ENCODE data around the gene TGM2.

DNA sequence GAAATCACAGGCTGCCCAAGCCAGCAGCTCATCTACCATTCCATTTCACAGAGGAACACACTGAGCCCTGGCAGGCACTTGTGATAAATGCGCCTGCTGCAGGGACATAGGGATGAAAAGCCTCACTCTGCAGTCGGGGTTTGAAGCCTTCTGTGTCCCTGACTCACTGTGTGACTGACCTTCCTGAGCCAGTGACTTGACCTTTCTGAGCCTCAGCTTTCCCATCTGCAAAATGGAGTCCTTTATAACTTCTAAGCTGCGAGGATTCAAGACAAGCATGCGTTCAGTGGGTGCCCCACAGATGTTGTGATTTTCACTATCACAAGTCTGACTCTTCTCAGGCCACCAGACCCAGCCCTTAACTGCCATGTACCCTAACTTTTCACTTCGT lies 5.5 kb downstream of the TGM2 start:
- TF ChIP-seq, protein P1, sequence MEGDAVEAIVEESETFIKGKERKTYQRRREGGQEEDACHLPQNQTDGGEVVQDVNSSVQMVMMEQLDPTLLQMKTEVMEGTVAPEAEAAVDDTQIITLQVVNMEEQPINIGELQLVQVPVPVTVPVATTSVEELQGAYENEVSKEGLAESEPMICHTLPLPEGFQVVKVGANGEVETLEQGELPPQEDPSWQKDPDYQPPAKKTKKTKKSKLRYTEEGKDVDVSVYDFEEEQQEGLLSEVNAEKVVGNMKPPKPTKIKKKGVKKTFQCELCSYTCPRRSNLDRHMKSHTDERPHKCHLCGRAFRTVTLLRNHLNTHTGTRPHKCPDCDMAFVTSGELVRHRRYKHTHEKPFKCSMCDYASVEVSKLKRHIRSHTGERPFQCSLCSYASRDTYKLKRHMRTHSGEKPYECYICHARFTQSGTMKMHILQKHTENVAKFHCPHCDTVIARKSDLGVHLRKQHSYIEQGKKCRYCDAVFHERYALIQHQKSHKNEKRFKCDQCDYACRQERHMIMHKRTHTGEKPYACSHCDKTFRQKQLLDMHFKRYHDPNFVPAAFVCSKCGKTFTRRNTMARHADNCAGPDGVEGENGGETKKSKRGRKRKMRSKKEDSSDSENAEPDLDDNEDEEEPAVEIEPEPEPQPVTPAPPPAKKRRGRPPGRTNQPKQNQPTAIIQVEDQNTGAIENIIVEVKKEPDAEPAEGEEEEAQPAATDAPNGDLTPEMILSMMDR (IDR thresholded peaks at IDR 0.05; ENCODE audit: poor library complexity, severe bottlenecking): no peak
- TF ChIP-seq EZH2 (IDR thresholded peaks at IDR 0.05; ENCODE audit: borderline replicate concordance, insufficient read depth, low read length, poor library complexity, severe bottlenecking) (no peak), POLR2AphosphoS5 (IDR thresholded peaks at IDR 0.05) (no peak), EP300 (conservative IDR thresholded peaks at IDR 0.05; ENCODE audit: poor library complexity, severe bottlenecking) (no peak), RAD21 (conservative IDR thresholded peaks at IDR 0.05) (no peak), TAF1 (IDR thresholded peaks at IDR 0.05; ENCODE audit: low read depth) (no peak)
- TF ChIP-seq, protein P2, sequence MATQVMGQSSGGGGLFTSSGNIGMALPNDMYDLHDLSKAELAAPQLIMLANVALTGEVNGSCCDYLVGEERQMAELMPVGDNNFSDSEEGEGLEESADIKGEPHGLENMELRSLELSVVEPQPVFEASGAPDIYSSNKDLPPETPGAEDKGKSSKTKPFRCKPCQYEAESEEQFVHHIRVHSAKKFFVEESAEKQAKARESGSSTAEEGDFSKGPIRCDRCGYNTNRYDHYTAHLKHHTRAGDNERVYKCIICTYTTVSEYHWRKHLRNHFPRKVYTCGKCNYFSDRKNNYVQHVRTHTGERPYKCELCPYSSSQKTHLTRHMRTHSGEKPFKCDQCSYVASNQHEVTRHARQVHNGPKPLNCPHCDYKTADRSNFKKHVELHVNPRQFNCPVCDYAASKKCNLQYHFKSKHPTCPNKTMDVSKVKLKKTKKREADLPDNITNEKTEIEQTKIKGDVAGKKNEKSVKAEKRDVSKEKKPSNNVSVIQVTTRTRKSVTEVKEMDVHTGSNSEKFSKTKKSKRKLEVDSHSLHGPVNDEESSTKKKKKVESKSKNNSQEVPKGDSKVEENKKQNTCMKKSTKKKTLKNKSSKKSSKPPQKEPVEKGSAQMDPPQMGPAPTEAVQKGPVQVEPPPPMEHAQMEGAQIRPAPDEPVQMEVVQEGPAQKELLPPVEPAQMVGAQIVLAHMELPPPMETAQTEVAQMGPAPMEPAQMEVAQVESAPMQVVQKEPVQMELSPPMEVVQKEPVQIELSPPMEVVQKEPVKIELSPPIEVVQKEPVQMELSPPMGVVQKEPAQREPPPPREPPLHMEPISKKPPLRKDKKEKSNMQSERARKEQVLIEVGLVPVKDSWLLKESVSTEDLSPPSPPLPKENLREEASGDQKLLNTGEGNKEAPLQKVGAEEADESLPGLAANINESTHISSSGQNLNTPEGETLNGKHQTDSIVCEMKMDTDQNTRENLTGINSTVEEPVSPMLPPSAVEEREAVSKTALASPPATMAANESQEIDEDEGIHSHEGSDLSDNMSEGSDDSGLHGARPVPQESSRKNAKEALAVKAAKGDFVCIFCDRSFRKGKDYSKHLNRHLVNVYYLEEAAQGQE (IDR thresholded peaks at IDR 0.05; ENCODE audit: borderline replicate concordance): no peak

Measured in neural cell (in vitro differentiated cells).